Measurements from ENCODE around the gene ORM1.

The ORM1 gene

GRCh38 chr9:114373960-114374730 is 51.2 kb downstream of the ORM1 start:
- Histone ChIP-seq H3K36me3 (ENCODE audit: insufficient read depth, low read length) (peaks cover 21% of the 10 kb centered on the region), H3K9ac (ENCODE audit: low read depth, low read length) (no peak overlapping the region), H3K27me3 (ENCODE audit: control insufficient read depth, insufficient read depth, low read length) (no peaks in the 10 kb centered on the region), H3K4me3 (ENCODE audit: low read length) (no peak overlapping the region), H3K9me3 (replicated peaks; ENCODE audit: low read length) (no peaks in the 10 kb centered on the region), H3K4me2 (ENCODE audit: low read length) (no peak overlapping the region), H3K4me1 (ENCODE audit: control insufficient read depth, insufficient read depth, low read length) (no peaks in the 10 kb centered on the region)

- Histone ChIP-seq H3K4me3 (ENCODE audit: low read length) (no peak overlapping the region), H3K27me3 (ENCODE audit: control insufficient read depth, insufficient read depth, low read length) (no peaks in the 10 kb centered on the region), H3K36me3 (ENCODE audit: insufficient read depth, low read length) (peaks cover 24% of the 10 kb centered on the region), H3K4me1 (ENCODE audit: control insufficient read depth, insufficient read depth, low read length) (no peaks in the 10 kb centered on the region), H3K4me2 (ENCODE audit: low read length) (no peak overlapping the region), H3K9me3 (replicated peaks; ENCODE audit: low read length) (no peaks in the 10 kb centered on the region), H3K9ac (ENCODE audit: low read depth, low read length) (no peak overlapping the region)
Observed at GRCh38 chr9:114374936-114375335, 52.0 kb downstream of the ORM1 start.

GRCh38 chr9:114375386-114376175 is 52.7 kb downstream of the ORM1 start:
- no peaks in the 10 kb centered on the region for H3K9me3 ChIP-seq (replicated peaks; ENCODE audit: low read length)
- H3K27me3 ChIP-seq (ENCODE audit: control insufficient read depth, insufficient read depth, low read length) = no peaks in the 10 kb centered on the region
- no peak overlapping the region for H3K4me3 ChIP-seq (ENCODE audit: low read length)
- no peaks in the 10 kb centered on the region for H3K4me1 ChIP-seq (ENCODE audit: control insufficient read depth, insufficient read depth, low read length)
- peaks cover 29% of the 10 kb centered on the region for H3K36me3 ChIP-seq (ENCODE audit: insufficient read depth, low read length)
- no peak overlapping the region for H3K9ac ChIP-seq (ENCODE audit: low read depth, low read length)
- no peak overlapping the region for H3K4me2 ChIP-seq (ENCODE audit: low read length)
